NCI-H82 treated with DMSO at 0.1 percent for 48 hours (cell line): ENCODE data around the gene DHRS3.
"Not testable (repeated sequence)": the region's sequence is repeated elsewhere in the genome, so short reads cannot be mapped to it uniquely, and the experiment has no call there.

ENCODE experiments used
- DNase-seq: peaks from one replicate; lab custom pipeline; 2025; ENCODE audit not compliant: unreplicated experiment; lab: John Stamatoyannopoulos, UW

DHRS3 gene, protein sequence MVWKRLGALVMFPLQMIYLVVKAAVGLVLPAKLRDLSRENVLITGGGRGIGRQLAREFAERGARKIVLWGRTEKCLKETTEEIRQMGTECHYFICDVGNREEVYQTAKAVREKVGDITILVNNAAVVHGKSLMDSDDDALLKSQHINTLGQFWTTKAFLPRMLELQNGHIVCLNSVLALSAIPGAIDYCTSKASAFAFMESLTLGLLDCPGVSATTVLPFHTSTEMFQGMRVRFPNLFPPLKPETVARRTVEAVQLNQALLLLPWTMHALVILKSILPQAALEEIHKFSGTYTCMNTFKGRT

DNA sequence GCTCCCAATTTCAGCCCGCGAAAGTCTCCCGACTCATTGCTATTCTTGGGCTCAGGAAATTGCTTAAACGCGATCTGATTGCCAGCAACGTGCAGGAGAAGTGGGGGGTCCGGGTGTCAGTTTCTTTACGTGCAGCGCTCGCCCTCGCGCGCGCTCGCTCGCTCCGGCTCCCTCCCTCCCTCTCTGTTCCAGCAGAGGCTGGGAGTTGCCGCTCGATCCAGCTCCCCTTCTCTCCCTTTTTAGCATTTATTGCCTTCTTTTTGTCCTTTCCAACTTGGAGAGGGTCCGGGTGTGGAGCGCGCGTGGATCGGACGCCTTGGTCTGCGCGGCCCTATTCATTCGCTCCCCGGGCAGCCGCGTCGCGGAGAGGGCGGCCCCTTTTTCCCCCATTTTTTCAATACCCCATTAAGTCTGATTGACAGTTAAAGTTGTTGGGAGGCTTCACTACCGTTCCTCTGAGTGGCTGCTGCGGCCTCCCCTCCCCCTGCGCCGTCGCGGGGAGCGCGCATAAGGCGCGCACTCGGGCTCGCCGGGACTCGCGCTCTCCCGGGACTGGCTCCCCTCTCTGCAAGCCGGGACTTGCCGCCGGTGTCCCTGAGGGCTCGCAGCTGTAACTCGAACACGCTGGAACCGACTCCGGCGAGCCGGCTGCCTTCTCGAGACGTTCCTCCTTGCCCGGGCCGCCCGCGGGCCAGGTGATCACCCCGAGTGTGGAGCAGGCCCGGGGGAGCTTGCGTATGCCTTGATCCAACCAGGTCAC lies at the start of gene DHRS3:
DHRS3 (minus strand) TSS at position 310 of the 760 bp plus-strand sequence. CDS start 862 bp downstream, outside the sequence.
- DNase-seq, result peak; percentile 53

- DNase-seq, result no peak
These were observed 48.2 kb upstream of the DHRS3 start for GRCh38 chr1:12666141-12666735.

DNA sequence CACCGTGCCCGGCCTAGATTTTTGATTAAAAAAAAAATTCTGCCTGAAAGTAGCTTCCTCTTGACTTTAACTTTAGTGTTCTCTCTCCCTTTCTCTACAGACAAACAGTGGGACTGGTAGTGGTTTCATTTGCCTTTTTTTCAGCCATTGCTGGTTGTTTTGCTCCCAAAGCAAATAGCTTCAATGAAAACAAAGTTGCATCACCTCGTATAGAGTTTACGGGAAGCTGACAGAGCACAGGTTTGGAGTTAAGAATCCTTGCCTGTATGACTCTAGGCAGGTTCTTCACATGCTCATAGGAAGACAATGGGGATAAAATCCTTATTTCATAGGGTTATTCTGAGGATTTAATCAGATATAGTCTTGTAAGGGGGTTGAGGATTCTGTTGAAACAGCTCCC lies 47.5 kb upstream of the DHRS3 start:
- no peak for DNase-seq

DNA sequence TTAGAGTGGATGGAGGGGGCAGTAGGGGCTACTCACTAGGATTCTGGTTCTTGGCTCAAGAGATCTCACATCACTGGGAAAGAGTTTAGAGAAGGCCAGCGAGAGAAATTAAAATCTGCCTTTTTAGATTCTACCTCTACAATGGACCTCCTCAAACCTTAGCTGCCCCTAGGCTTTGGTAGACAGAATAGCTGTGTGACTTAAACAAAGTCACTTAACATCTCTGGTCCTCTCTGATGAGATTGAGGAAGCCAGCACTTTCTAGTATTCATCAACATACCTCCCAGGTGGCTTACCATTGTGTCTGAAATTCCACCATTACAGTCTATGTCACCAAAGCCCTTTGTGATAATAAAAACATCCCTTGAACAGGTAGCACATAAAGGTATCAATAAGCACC lies 44.5 kb upstream of the DHRS3 start:
- DNase-seq, result no peak

GRCh38 chr1:12661606-12662219 lies 43.7 kb upstream of the DHRS3 start:
- no peak for DNase-seq

GRCh38 chr1:12658531-12659453 lies 40.8 kb upstream of the DHRS3 start:
- peak; percentile 40 for DNase-seq

DNA sequence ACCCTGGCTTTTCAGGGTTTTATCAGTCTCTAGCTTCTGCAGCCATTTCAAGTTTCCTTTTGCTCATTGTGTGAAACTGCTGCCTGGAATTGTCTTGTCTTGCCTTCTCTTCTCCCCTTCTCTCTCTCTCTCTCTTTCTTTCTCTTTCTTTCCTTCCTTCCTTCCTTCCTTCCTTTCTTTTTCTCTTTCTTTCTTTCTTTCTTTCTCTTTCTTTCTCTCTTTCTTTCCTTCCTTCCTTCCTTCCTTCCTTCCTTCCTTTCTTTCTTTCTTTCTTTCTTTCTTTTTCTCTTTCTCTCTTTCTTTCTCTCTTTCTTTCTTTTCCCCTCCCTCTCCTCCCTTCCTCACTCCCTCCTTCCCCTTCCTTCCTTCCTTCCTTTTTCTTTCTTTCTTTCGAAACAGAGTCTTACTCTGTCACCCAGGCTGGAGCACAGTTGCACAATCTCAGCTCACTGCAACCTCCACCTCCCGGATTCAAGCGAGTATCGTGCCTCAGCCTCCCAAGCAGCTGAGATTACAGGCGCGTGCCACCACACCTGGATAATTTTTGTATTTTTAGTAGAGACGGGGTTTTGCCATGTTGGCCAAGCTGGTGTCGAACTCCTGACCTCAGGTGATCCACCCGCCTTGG lies 40.0 kb upstream of the DHRS3 start:
- DNase-seq, result not testable (repeated sequence)

DNA sequence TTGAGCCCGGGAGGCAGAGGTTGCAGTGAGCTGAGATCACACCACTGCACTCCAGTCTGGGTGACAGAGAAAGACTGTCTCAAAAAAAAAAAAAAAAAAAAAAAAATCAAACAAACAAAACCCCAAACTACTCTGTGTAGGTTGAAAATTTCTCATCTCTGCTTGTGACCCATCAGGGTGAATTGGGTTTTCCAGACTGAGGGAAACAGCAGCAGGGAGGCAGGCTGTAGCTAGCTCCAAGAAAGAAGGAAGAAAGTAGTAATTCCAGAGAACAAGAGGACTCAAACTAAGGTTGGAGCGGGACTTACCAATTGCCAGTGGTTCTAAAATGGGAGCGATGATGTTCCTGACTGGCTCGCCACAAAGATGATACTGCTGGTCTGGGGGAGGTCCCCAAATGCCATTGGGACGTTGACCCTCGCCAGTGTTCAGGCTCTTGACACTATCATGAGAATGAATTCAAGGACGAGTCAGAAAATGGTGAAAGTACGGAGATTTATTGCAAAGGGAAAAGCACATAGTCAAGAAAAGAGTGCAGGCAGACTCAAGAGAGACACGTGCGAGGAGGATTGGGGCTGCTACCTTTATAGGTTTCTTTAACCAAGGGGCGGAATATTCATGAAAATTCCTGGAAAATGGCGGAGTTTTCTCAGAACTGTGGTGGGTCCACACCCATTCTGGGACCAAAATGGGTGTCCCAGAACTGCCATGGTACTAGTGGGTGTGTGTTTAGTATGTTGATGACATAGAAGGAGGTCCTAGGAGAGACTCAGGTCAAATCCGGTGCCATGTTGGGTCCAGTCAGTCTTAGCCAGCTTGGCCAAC lies 39.3 kb upstream of the DHRS3 start:
- no peak for DNase-seq

DNA sequence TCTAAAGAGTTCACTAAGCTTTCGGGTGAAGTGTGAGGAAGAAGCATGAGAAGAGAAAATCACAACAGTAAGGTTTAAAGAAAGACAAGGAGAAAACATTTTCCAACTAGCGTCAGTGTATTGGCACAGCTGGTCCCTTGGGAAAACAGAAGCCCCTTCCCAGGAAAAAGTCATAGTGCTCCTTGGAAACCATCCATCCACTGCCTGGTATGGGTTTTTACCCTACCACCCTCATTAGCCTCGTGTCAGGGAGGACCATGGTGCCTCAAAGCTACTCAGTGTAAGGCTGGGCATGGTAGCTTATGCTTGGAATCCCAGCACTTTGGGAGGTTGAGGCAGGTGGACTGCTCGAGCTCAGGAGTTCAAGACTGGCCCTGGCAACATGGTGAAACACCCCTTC lies 38.6 kb upstream of the DHRS3 start:
- no peak for DNase-seq

DNA sequence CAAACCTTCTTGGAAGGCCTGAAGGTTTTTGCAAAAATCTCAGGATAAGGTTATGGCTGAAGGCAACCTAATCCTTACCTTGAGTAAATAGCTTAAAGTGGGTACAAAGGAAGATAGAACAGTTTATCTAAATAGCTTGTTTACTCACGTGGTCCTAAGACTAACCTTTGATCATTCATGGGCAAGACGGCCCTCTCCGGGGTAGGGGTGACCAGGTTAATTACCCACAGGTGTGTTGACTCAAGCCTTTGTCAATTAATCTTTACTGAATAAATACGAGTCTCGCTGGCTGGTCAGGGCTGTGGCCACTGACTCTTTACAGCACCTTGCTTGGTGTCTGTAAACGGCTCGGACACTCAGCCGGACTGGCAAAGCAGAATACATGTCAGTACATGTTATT lies 36.6 kb upstream of the DHRS3 start:
- no peak for DNase-seq

DNA sequence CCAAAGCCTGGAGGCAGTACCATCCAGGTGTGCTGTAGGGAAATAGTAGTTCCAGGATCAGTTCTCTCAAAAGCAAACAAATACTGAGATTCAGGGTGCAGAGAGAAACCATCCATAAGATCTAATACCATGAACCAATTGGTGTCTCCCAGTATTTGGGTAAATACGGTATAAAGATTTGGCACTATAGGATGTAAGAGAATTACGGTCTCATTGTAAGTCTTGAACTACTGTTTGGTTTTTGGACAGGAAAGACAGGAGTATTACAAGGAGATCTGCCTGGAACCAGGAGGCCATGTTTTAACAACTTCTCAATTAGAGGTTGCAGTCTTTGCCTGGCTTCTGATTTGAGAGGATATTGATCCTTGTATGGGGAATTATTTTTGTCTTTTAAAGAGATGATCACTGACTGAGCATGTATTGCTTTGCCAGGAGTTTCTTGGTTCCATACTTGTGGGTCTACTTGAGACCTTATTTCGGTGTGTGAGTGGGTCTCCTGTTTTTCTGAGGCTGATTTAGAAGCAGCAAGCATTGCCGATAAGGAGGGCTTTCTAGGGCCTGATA lies 36.1 kb upstream of the DHRS3 start:
- no peak for DNase-seq

GRCh38 chr1:12649971-12650421 lies 32.0 kb upstream of the DHRS3 start:
- DNase-seq, result no peak

GRCh38 chr1:12648741-12649140 lies 30.7 kb upstream of the DHRS3 start:
- no peak for DNase-seq

- DNase-seq, result not testable (repeated sequence)
These were observed 27.4 kb upstream of the DHRS3 start for GRCh38 chr1:12645401-12645800.

DNA sequence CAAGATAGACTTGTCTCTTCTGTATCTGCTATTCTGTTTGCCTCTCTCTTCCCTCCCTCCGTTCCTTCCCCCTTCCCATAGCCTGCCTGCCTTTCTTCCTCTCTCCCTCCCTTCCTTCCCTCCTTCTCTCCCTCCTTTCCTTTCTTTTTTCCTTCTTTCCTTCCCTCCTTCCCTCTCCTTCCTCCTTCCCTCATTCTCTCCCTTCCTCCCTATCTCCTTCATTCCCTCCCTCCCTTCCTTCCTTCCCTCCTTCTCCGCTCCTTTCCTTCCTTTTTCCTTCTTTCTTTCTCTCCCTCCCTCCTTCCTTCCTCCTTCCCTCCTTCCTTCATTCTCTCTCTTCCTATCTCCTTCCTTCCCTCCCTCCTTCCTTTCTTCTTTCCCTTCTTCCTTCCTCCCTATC lies 26.8 kb upstream of the DHRS3 start:
- no peak for DNase-seq

DNA sequence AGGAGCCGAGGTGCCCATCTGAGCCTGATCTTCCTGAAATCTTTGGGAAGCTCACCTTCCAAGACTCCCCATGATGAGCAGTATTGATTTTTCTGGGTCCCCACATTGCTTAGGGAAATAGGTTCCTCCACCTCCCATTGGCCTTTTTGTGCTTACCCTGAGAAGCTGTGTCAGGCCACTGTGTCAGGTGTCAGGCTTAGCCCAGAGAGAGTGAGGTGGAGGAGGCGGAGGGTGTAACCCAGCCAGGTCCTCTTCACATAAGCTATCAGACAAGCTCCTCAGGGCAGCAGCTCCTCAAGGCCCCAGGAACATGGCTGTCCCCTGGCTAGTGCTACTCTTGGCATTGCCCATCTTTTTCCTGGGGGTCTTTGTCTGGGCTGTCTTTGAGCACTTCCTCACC lies 26.2 kb upstream of the DHRS3 start:
- no peak for DNase-seq

DNA sequence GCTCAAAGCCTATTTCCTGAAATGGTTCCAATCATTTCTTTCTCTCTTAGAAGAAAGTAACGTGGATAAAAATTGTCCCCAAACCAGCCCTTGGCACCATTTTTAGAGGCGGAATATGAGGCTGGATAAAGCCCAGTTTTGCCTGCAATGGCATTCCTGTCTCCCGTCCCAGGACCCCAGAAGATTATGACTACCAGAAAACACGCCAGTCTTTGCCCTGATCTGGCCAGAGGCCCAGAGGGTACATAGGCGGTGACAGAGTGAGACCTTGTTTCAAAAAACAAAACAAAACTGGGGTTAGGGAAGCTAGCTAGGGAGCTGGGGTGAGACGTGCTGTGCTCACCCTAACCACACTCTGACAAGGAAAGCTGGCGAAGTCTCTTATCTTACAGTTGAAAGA lies 25.8 kb upstream of the DHRS3 start, which contains the start of gene AADACL4:
AADACL4 (plus strand) TSS at position 301 of the 400 bp plus-strand sequence. CDS start 462 bp downstream, outside the sequence.
- no peak for DNase-seq

DNA sequence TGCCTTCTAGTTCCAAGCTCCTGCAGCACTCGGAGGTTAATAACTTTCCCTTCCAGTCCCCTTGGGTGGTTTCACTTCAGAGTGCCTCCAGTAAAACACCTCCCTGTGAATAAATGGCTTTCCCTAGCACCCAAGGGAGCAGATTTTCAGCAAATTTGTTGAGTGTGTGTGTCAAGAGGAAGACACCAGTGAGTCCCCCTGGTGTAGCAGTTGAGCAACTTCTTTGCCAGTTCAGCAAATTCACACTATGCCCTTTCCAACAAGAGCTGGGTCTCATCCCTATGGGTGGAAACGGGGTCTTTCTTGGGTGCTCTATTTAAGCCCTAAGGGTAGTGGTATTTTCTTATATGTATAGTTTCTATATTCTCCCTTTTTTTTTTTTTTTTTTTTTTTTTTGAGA lies 25.1 kb upstream of the DHRS3 start:
- DNase-seq, result no peak

- DNase-seq, result no peak
These were observed 22.9 kb upstream of the DHRS3 start for GRCh38 chr1:12640958-12641272.
